ENCODE measurements around the gene GDPD5.
A peak's percentile ranks its signal among the peaks of the same experiment; 100 is the strongest.

Gene GDPD5

GRCh38 chr11:75474878-75475766 lies 50.6 kb downstream of the GDPD5 start:
- peak overlapping the region in 1 of 5 donors; percentile 6 for H3K9ac ChIP-seq (ENCODE audit: low read length in 5 of 5)
- H3K27ac ChIP-seq (ENCODE audit: low read depth, low read length): no peak overlapping the region
- peaks cover 6 to 39% (median 30%) of the 10 kb centered on the region in 5 donors for H3K36me3 ChIP-seq (ENCODE audit: control insufficient read depth in 5 of 5, insufficient read depth in 5 of 5, low read length in 5 of 5)
- peak overlapping the region in 3 of 5 donors; percentile 22 to 28 (median 25) for H3K4me3 ChIP-seq (ENCODE audit: low read depth in 1 of 5, low read length in 5 of 5)
- H3K4me1 ChIP-seq (ENCODE audit: control insufficient read depth in 5 of 5, insufficient read depth in 5 of 5, low read length in 5 of 5): peaks cover 6 to 33% (median 21%) of the 10 kb centered on the region in 5 donors
- no peaks in the 10 kb centered on the region for H3K27me3 ChIP-seq (ENCODE audit: control insufficient read depth in 5 of 5, insufficient read depth in 4 of 5, low read length in 5 of 5)
- no peaks in the 10 kb centered on the region for H3K9me3 ChIP-seq (ENCODE audit: control insufficient read depth in 5 of 5, low read length in 5 of 5)

- no peak overlapping the region for H3K9ac ChIP-seq (ENCODE audit: low read length in 5 of 5)
- H3K36me3 ChIP-seq (ENCODE audit: control insufficient read depth in 5 of 5, insufficient read depth in 5 of 5, low read length in 5 of 5): peaks cover 6 to 39% (median 30%) of the 10 kb centered on the region in 5 donors
- H3K4me3 ChIP-seq (ENCODE audit: low read depth in 1 of 5, low read length in 5 of 5): no peak overlapping the region
- no peaks in the 10 kb centered on the region for H3K9me3 ChIP-seq (ENCODE audit: control insufficient read depth in 5 of 5, low read length in 5 of 5)
- H3K4me1 ChIP-seq (ENCODE audit: control insufficient read depth in 5 of 5, insufficient read depth in 5 of 5, low read length in 5 of 5): peaks cover 6 to 36% (median 22%) of the 10 kb centered on the region in 5 donors
- no peaks in the 10 kb centered on the region for H3K27me3 ChIP-seq (ENCODE audit: control insufficient read depth in 5 of 5, insufficient read depth in 4 of 5, low read length in 5 of 5)
- no peak overlapping the region for H3K27ac ChIP-seq (ENCODE audit: low read depth, low read length)
Observed at GRCh38 chr11:75474240-75474639, 51.5 kb downstream of the GDPD5 start.

DNA sequence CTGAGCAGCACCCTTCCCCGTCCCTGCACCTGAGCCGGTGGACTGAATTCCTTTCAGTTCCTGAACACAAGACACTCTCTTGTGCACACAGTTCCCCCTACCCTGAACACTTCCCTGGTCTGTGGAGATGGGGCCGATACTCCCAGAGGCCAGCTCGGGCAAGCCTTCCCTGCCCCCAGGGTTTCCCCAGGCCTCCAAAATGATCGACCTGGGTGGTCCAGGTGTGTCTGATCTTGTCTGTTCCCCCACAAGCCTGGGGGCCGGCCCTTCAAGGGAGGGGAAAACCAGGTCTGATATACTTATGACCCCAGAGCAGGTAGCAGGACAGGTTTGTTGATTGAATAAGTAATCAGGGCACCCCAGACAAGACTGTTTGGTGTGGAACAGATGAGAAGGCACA lies 52.1 kb downstream of the GDPD5 start:
- H3K9ac ChIP-seq (ENCODE audit: low read length in 5 of 5): no peak overlapping the region
- H3K9me3 ChIP-seq (ENCODE audit: control insufficient read depth in 5 of 5, low read length in 5 of 5): no peaks in the 10 kb centered on the region
- no peak overlapping the region for H3K27ac ChIP-seq (ENCODE audit: low read depth, low read length)
- H3K4me3 ChIP-seq (ENCODE audit: low read depth in 1 of 5, low read length in 5 of 5): no peak overlapping the region
- H3K36me3 ChIP-seq (ENCODE audit: control insufficient read depth in 5 of 5, insufficient read depth in 5 of 5, low read length in 5 of 5): peaks cover 6 to 39% (median 28%) of the 10 kb centered on the region in 5 donors
- H3K27me3 ChIP-seq (ENCODE audit: control insufficient read depth in 5 of 5, insufficient read depth in 4 of 5, low read length in 5 of 5): no peaks in the 10 kb centered on the region
- H3K4me1 ChIP-seq (ENCODE audit: control insufficient read depth in 5 of 5, insufficient read depth in 5 of 5, low read length in 5 of 5): peaks cover 10 to 42% (median 28%) of the 10 kb centered on the region in 5 donors

DNA sequence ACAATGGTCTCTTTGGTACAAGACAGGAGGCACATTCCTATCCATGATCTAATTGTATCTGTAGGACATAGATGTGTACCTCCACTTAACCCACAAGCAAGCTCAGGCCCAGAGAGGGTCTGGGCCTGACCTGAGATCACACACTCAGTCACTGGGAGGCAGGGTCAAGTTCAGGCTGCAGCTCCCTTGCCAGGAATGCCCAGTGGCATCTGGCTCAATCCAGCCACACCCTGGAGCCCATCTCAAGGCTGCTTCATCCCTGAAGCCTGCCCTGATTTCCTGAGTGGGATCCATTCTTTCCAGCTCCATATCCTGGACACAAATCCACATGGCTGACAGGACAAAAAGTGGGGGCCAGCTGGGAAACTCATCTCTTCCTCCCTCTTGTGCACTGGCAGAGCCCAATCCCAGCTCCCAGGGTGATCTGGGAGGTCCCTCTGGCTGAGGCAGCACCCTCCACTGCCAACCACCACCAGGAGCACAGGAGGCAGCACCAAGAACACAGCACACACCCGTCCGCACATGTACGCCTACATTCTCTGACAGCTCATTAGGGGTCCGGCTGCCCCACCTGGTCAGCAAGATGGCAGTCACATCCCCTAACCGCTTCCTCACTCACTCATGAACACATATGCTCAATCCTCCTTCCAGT lies 53.5 kb downstream of the GDPD5 start:
- Histone ChIP-seq H3K4me1 (ENCODE audit: control insufficient read depth in 5 of 5, insufficient read depth in 5 of 5, low read length in 5 of 5) (peaks cover 10 to 56% (median 30%) of the 10 kb centered on the region in 5 donors), H3K9me3 (ENCODE audit: control insufficient read depth in 5 of 5, low read length in 5 of 5) (no peaks in the 10 kb centered on the region), H3K27me3 (ENCODE audit: control insufficient read depth in 5 of 5, insufficient read depth in 4 of 5, low read length in 5 of 5) (no peaks in the 10 kb centered on the region), H3K4me3 (ENCODE audit: low read depth in 1 of 5, low read length in 5 of 5) (no peak overlapping the region), H3K9ac (ENCODE audit: low read length in 5 of 5) (no peak overlapping the region), H3K36me3 (ENCODE audit: control insufficient read depth in 5 of 5, insufficient read depth in 5 of 5, low read length in 5 of 5) (peaks cover 3 to 44% (median 31%) of the 10 kb centered on the region in 5 donors), H3K27ac (ENCODE audit: low read depth, low read length) (no peak overlapping the region)

DNA sequence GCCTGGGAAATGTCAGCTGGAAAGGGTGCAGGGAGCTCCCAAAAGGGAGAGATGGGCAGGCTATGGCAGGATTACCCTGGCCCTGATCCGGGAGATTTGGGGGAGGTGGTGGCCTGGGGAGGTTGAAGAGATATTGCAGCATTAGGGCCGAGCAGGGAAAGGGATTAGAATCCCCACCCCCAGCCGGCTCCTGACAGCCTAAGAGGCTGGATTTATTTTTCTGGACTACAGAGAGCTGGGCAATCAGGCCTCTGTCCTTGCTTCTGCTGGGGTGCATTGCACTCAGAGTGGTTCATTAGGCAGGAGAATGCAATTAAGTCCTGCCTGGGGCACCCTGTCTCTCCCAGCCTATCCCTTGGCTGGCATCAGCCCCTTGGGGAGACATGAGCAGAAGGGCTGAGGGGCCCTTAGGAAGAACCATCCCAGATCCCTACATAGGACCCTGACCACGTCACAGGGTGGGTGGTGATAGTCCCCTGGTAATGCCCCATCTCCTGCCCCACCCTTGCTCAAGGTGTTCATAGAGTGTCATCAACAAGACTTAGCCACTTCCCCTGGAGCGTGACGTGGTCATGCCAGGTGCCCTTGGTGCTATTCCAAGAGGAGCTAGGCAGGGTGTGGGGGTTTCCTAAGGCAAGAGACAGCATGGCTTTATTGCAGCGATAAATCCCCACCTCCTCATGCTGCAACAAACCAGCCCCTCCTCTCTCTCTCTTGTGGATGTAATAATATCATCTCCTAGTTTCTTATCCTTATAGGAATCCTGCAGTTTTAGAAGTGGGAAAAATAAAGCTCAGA lies 54.4 kb downstream of the GDPD5 start:
- H3K27ac ChIP-seq (ENCODE audit: low read depth, low read length): no peak overlapping the region
- H3K4me3 ChIP-seq (ENCODE audit: low read depth in 1 of 5, low read length in 5 of 5): no peak overlapping the region
- H3K27me3 ChIP-seq (ENCODE audit: control insufficient read depth in 5 of 5, insufficient read depth in 4 of 5, low read length in 5 of 5): no peaks in the 10 kb centered on the region
- H3K9ac ChIP-seq (ENCODE audit: low read length in 5 of 5): no peak overlapping the region
- H3K36me3 ChIP-seq (ENCODE audit: control insufficient read depth in 5 of 5, insufficient read depth in 5 of 5, low read length in 5 of 5): peaks cover 3 to 45% (median 27%) of the 10 kb centered on the region in 5 donors
- H3K9me3 ChIP-seq (ENCODE audit: control insufficient read depth in 5 of 5, low read length in 5 of 5): no peaks in the 10 kb centered on the region
- H3K4me1 ChIP-seq (ENCODE audit: control insufficient read depth in 5 of 5, insufficient read depth in 5 of 5, low read length in 5 of 5): peaks cover 10 to 64% (median 28%) of the 10 kb centered on the region in 5 donors

GRCh38 chr11:75470476-75471080 lies 55.2 kb downstream of the GDPD5 start:
- H3K36me3 ChIP-seq (ENCODE audit: control insufficient read depth in 5 of 5, insufficient read depth in 5 of 5, low read length in 5 of 5): peaks cover 3 to 43% (median 30%) of the 10 kb centered on the region in 5 donors
- no peaks in the 10 kb centered on the region for H3K27me3 ChIP-seq (ENCODE audit: control insufficient read depth in 5 of 5, insufficient read depth in 4 of 5, low read length in 5 of 5)
- no peaks in the 10 kb centered on the region for H3K9me3 ChIP-seq (ENCODE audit: control insufficient read depth in 5 of 5, low read length in 5 of 5)
- peaks cover 6 to 64% (median 22%) of the 10 kb centered on the region in 5 donors for H3K4me1 ChIP-seq (ENCODE audit: control insufficient read depth in 5 of 5, insufficient read depth in 5 of 5, low read length in 5 of 5)
- no peak overlapping the region for H3K4me3 ChIP-seq (ENCODE audit: low read depth in 1 of 5, low read length in 5 of 5)
- no peak overlapping the region for H3K27ac ChIP-seq (ENCODE audit: low read depth, low read length)
- no peak overlapping the region for H3K9ac ChIP-seq (ENCODE audit: low read length in 5 of 5)

DNA sequence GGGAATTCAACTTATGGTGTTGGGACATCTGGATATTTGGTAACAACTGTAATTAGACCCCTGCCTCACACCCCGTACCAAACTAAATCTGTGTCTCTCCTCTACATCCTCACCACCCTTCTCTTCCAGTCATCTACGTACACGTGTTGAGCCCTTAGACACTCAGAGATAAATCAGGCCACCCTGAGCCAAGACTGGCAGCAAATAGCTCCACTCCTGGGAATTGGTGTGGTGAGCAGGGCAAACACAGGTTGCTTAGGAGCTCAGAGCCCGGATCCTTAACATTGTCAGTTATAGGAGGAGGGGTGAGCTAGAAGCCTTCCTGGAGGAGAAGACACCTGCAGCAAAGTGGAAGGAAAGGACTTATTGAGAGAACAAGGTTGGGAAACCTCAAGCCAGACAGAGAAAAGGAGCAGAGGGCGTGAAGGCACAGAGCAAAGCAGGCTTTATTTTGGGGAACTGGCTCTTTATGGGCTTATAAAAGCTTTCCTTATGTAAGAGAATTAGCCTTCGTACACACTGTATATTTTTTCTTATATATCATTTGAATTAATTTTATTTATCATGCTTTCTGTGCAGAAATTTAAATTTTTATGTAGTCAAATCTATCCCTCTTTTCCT lies 55.8 kb downstream of the GDPD5 start:
- Histone ChIP-seq H3K9ac (ENCODE audit: low read length in 5 of 5) (peak overlapping the region in 1 of 5 donors; percentile 9), H3K27me3 (ENCODE audit: control insufficient read depth in 5 of 5, insufficient read depth in 4 of 5, low read length in 5 of 5) (no peaks in the 10 kb centered on the region), H3K9me3 (ENCODE audit: control insufficient read depth in 5 of 5, low read length in 5 of 5) (no peaks in the 10 kb centered on the region), H3K36me3 (ENCODE audit: control insufficient read depth in 5 of 5, insufficient read depth in 5 of 5, low read length in 5 of 5) (peaks cover 2 to 43% (median 26%) of the 10 kb centered on the region in 5 donors), H3K4me1 (ENCODE audit: control insufficient read depth in 5 of 5, insufficient read depth in 5 of 5, low read length in 5 of 5) (peaks cover 6 to 60% (median 18%) of the 10 kb centered on the region in 5 donors), H3K27ac (ENCODE audit: low read depth, low read length) (no peak overlapping the region), H3K4me3 (ENCODE audit: low read depth in 1 of 5, low read length in 5 of 5) (no peak overlapping the region)

GRCh38 chr11:75468534-75469340 lies 57.0 kb downstream of the GDPD5 start:
- H3K27ac ChIP-seq (ENCODE audit: low read depth, low read length): peak overlapping the region; percentile 10
- H3K9ac ChIP-seq (ENCODE audit: low read length in 5 of 5): peak overlapping the region in 2 of 5 donors; percentile 53 to 64
- no peaks in the 10 kb centered on the region for H3K9me3 ChIP-seq (ENCODE audit: control insufficient read depth in 5 of 5, low read length in 5 of 5)

More at GRCh38 chr11:75468534-75469340, 57.0 kb downstream of the GDPD5 start:
- no peaks in the 10 kb centered on the region for H3K27me3 ChIP-seq (ENCODE audit: control insufficient read depth in 5 of 5, insufficient read depth in 4 of 5, low read length in 5 of 5)
- peaks cover 0 to 39% (median 31%) of the 10 kb centered on the region in 5 donors for H3K36me3 ChIP-seq (ENCODE audit: control insufficient read depth in 5 of 5, insufficient read depth in 5 of 5, low read length in 5 of 5)
- H3K4me1 ChIP-seq (ENCODE audit: control insufficient read depth in 5 of 5, insufficient read depth in 5 of 5, low read length in 5 of 5): peaks cover 4 to 53% (median 19%) of the 10 kb centered on the region in 5 donors
- H3K4me3 ChIP-seq (ENCODE audit: low read depth in 1 of 5, low read length in 5 of 5): no peak overlapping the region
